Measurements from ENCODE around the gene ATP1A4. TPM values are rescaled to one million over a fixed set of nuclear protein-coding genes. Genes with fewer than 3 reads are reported as not detected.

ATP1A4 gene
- total RNA-seq, 1 donor from 2014 or later, result not detected

GRCh38 chr1:160129046-160129445 lies 22.4 kb upstream of the ATP1A4 start:
- peak; percentile 32 for DNase-seq (ENCODE audit: low read depth)
- peaks cover 11% of the 10 kb centered on the region for H3K27me3 ChIP-seq (ENCODE audit: control insufficient read depth, insufficient read depth, low read length)
- TF ChIP-seq CTCF (IDR thresholded peaks at IDR 0.05; ENCODE audit: insufficient read depth, low read length, poor library complexity, severe bottlenecking), result no peak

GRCh38 chr1:160129558-160129957 lies 21.8 kb upstream of the ATP1A4 start:
- no peak for TF ChIP-seq CTCF (IDR thresholded peaks at IDR 0.05; ENCODE audit: insufficient read depth, low read length, poor library complexity, severe bottlenecking)
- H3K4me3 ChIP-seq (ENCODE audit: low read depth, low read length), result no peak overlapping the region

More at GRCh38 chr1:160129046-160129445, 22.4 kb upstream of the ATP1A4 start:
- Histone ChIP-seq H3K36me3 (ENCODE audit: control insufficient read depth, insufficient read depth, low read length) (no peaks in the 10 kb centered on the region), H3K4me3 (ENCODE audit: low read depth, low read length) (no peak overlapping the region)

GRCh38 chr1:160129966-160130365 lies 21.4 kb upstream of the ATP1A4 start:
- Histone ChIP-seq H3K4me3 (ENCODE audit: low read depth, low read length) (no peak overlapping the region), H3K27me3 (ENCODE audit: control insufficient read depth, insufficient read depth, low read length) (peaks cover 12% of the 10 kb centered on the region), H3K36me3 (ENCODE audit: control insufficient read depth, insufficient read depth, low read length) (no peaks in the 10 kb centered on the region)
- no peak for TF ChIP-seq CTCF (IDR thresholded peaks at IDR 0.05; ENCODE audit: insufficient read depth, low read length, poor library complexity, severe bottlenecking)
- no peak for DNase-seq (ENCODE audit: low read depth)

More at GRCh38 chr1:160129558-160129957, 21.8 kb upstream of the ATP1A4 start:
- peaks cover 11% of the 10 kb centered on the region for H3K27me3 ChIP-seq (ENCODE audit: control insufficient read depth, insufficient read depth, low read length)
- DNase-seq (ENCODE audit: low read depth), result no peak
- no peaks in the 10 kb centered on the region for H3K36me3 ChIP-seq (ENCODE audit: control insufficient read depth, insufficient read depth, low read length)

GRCh38 chr1:160130486-160130885 lies 20.9 kb upstream of the ATP1A4 start:
- Histone ChIP-seq H3K36me3 (ENCODE audit: control insufficient read depth, insufficient read depth, low read length) (no peaks in the 10 kb centered on the region), H3K27me3 (ENCODE audit: control insufficient read depth, insufficient read depth, low read length) (peaks cover 16% of the 10 kb centered on the region), H3K4me3 (ENCODE audit: low read depth, low read length) (no peak overlapping the region)
- no peak for DNase-seq (ENCODE audit: low read depth)
- no peak for TF ChIP-seq CTCF (IDR thresholded peaks at IDR 0.05; ENCODE audit: insufficient read depth, low read length, poor library complexity, severe bottlenecking)

- H3K4me3 ChIP-seq (ENCODE audit: low read depth, low read length), result no peak overlapping the region
- H3K36me3 ChIP-seq (ENCODE audit: control insufficient read depth, insufficient read depth, low read length), result no peaks in the 10 kb centered on the region
- TF ChIP-seq CTCF (IDR thresholded peaks at IDR 0.05; ENCODE audit: insufficient read depth, low read length, poor library complexity, severe bottlenecking), result no peak
- DNase-seq (ENCODE audit: low read depth), result no peak
- H3K27me3 ChIP-seq (ENCODE audit: control insufficient read depth, insufficient read depth, low read length), result peaks cover 16% of the 10 kb centered on the region
Observed at GRCh38 chr1:160130939-160131338, 20.5 kb upstream of the ATP1A4 start.

GRCh38 chr1:160131803-160132565 lies 19.4 kb upstream of the ATP1A4 start:
- H3K27me3 ChIP-seq (ENCODE audit: control insufficient read depth, insufficient read depth, low read length), result peaks cover 16% of the 10 kb centered on the region
- no peak for TF ChIP-seq CTCF (IDR thresholded peaks at IDR 0.05; ENCODE audit: insufficient read depth, low read length, poor library complexity, severe bottlenecking)
- H3K36me3 ChIP-seq (ENCODE audit: control insufficient read depth, insufficient read depth, low read length), result no peaks in the 10 kb centered on the region
- no peak overlapping the region for H3K4me3 ChIP-seq (ENCODE audit: low read depth, low read length)
- no peak for DNase-seq (ENCODE audit: low read depth)
